ENCODE measurements around the gene KRT76. TPM values are rescaled to one million over a fixed set of nuclear protein-coding genes. Genes with fewer than 3 reads are reported as not detected.

The KRT76 gene
- total and polyA plus RNA-seq, 7 experiments from 2014 or later, result not detected

DNA sequence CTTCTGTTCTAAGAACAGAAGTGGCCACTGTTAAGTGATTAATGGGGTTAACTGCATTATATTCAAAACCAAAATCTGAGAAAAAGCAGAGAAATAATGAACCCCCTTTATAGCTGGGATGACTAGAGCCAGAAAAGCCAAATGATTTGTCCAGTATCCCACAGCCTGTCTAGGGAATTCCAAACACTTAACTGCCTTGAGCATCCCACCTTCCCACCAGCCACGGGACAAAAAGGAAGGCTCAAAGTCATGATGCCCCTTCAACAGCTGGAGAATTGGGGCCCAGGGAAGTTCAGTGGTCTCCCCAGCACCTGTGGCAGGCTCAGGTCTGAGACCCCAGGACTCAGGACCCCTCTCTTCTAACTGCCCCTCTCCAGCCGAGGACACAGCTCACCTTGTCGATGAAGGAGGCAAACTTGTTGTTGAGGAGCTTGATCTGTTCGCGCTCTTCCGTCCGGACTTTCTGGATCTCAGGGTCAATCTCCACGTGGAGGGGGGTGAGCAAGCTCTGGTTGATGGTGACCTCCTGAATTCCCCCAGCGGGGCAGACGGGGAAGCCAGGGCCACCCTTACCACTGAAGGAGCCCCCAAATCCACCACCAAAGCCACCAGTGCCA is 36.2 kb upstream of the KRT76 start:
- Histone ChIP-seq H3K4me1 (ENCODE audit: control insufficient read depth in 2 of 2, insufficient read depth in 2 of 2, low read length in 2 of 2) (peaks cover 0 to 13% of the 10 kb centered on the region in 2 donors), H3K4me3 (ENCODE audit: low read length) (no peak overlapping the region), H3K27ac (ENCODE audit: low read depth, low read length) (no peak overlapping the region), H3K36me3 (ENCODE audit: control insufficient read depth in 2 of 3, insufficient read depth in 3 of 3, low read length in 3 of 3) (no peaks in the 10 kb centered on the region), H3K9me3 (ENCODE audit: control insufficient read depth in 2 of 3, low read length in 3 of 3) (no peaks in the 10 kb centered on the region), H3K27me3 (ENCODE audit: control insufficient read depth in 2 of 2, insufficient read depth in 2 of 2, low read length in 2 of 2) (no peaks in the 10 kb centered on the region)
- ATAC-seq (no peak), DNase-seq (no peak)
- H3K9me3 Mint-ChIP-seq, result no peaks in the 10 kb centered on the region
- H3K27ac Mint-ChIP-seq, result no peak overlapping the region
- intact Hi-C loops (cut with micrococcal nuclease), result no loop called here
- CTCF ChIA-PET, result no interaction called here
- POLR2A ChIA-PET, result no interaction called here
- H3K27me3 Mint-ChIP-seq, result no peaks in the 10 kb centered on the region
- H3K4me3 Mint-ChIP-seq, result no peak overlapping the region
- peaks cover 5 to 13% (median 12%) of the 10 kb centered on the region in 7 donors for H3K4me1 Mint-ChIP-seq
- no peaks in the 10 kb centered on the region for H3K36me3 Mint-ChIP-seq

DNA sequence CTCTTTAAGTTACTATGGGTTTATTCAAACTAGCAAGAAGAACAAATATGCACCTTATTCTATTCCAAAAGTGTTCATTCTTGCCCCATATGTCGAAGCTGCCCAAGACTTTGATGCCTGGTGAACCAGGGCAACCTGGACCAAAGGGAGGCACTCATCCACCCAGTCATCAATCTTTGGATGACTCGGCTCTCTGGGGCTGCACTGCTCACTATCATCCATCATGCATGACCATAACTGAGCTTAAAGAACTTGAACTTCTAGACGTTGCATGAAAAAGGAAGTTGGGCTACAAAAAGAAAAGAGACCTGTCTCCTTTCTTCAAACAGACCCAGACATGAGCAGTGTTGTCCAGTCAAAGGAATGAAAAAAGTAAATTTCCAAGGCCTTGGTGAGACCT is 35.6 kb upstream of the KRT76 start:
- no peaks in the 10 kb centered on the region for H3K36me3 Mint-ChIP-seq
- H3K4me1 ChIP-seq (ENCODE audit: control insufficient read depth in 2 of 2, insufficient read depth in 2 of 2, low read length in 2 of 2), result peaks cover 0 to 7% of the 10 kb centered on the region in 2 donors

DNA sequence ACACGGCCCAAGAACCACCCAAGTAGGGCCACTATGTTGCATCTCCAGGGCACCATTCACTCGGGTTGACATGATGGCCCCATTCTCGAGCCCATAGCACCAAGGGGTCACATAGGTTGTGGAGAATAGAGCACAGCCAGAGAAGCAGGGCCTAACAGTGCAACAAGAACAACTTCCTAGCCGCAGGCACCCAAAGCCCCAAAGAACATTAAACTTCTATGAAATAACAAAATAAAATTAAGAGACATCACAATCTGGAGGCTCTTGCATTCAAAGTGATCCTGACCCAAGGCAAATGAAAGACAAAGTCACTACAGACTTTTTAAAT is 34.9 kb upstream of the KRT76 start:
- Histone ChIP-seq H3K36me3 (ENCODE audit: control insufficient read depth in 2 of 3, insufficient read depth in 3 of 3, low read length in 3 of 3) (no peaks in the 10 kb centered on the region), H3K4me3 (ENCODE audit: low read length) (no peak overlapping the region), H3K27ac (ENCODE audit: low read depth, low read length) (no peak overlapping the region), H3K9me3 (ENCODE audit: control insufficient read depth in 2 of 3, low read length in 3 of 3) (no peaks in the 10 kb centered on the region), H3K4me1 (ENCODE audit: control insufficient read depth in 2 of 2, insufficient read depth in 2 of 2, low read length in 2 of 2) (no peaks in the 10 kb centered on the region), H3K27me3 (ENCODE audit: control insufficient read depth in 2 of 2, insufficient read depth in 2 of 2, low read length in 2 of 2) (no peaks in the 10 kb centered on the region)
- peaks cover 0 to under 1% (median 0%) of the 10 kb centered on the region in 7 donors for H3K4me1 Mint-ChIP-seq
- DNase-seq, result no peak
- H3K9me3 Mint-ChIP-seq, result peaks cover 0 to 1% (median 0%) of the 10 kb centered on the region in 11 donors
- H3K27me3 Mint-ChIP-seq, result no peaks in the 10 kb centered on the region
- peak overlapping the region in 3 of 9 donors; percentile 10 to 41 (median 26) for H3K27ac Mint-ChIP-seq
- ChIA-PET POLR2A (no interaction called here), CTCF (no interaction called here)
- ATAC-seq, result no peak
- no peaks in the 10 kb centered on the region for H3K36me3 Mint-ChIP-seq
- intact Hi-C loops (cut with micrococcal nuclease), result no loop called here
- no peak overlapping the region for H3K4me3 Mint-ChIP-seq

More for the DNA sequence above, 35.6 kb upstream of the KRT76 start:
- no peaks in the 10 kb centered on the region for H3K27me3 Mint-ChIP-seq
- H3K4me1 Mint-ChIP-seq, result peaks cover 5 to 8% (median 7%) of the 10 kb centered on the region in 7 donors
- DNase-seq, result no peak
- no peak overlapping the region for H3K4me3 Mint-ChIP-seq
- H3K27ac ChIP-seq (ENCODE audit: low read depth, low read length), result no peak overlapping the region
- ChIA-PET POLR2A (no interaction called here), CTCF (no interaction called here)
- peak overlapping the region in 4 of 9 donors; percentile 7 to 51 (median 34) for H3K27ac Mint-ChIP-seq
- ATAC-seq, result no peak
- no peak overlapping the region for H3K4me3 ChIP-seq (ENCODE audit: low read length)
- H3K9me3 ChIP-seq (ENCODE audit: control insufficient read depth in 2 of 3, low read length in 3 of 3), result no peaks in the 10 kb centered on the region
- no peaks in the 10 kb centered on the region for H3K36me3 ChIP-seq (ENCODE audit: control insufficient read depth in 2 of 3, insufficient read depth in 3 of 3, low read length in 3 of 3)
- H3K27me3 ChIP-seq (ENCODE audit: control insufficient read depth in 2 of 2, insufficient read depth in 2 of 2, low read length in 2 of 2), result no peaks in the 10 kb centered on the region
- peaks cover 0 to 1% (median 0%) of the 10 kb centered on the region in 11 donors for H3K9me3 Mint-ChIP-seq
- intact Hi-C loops (cut with micrococcal nuclease), result no loop called here

DNA sequence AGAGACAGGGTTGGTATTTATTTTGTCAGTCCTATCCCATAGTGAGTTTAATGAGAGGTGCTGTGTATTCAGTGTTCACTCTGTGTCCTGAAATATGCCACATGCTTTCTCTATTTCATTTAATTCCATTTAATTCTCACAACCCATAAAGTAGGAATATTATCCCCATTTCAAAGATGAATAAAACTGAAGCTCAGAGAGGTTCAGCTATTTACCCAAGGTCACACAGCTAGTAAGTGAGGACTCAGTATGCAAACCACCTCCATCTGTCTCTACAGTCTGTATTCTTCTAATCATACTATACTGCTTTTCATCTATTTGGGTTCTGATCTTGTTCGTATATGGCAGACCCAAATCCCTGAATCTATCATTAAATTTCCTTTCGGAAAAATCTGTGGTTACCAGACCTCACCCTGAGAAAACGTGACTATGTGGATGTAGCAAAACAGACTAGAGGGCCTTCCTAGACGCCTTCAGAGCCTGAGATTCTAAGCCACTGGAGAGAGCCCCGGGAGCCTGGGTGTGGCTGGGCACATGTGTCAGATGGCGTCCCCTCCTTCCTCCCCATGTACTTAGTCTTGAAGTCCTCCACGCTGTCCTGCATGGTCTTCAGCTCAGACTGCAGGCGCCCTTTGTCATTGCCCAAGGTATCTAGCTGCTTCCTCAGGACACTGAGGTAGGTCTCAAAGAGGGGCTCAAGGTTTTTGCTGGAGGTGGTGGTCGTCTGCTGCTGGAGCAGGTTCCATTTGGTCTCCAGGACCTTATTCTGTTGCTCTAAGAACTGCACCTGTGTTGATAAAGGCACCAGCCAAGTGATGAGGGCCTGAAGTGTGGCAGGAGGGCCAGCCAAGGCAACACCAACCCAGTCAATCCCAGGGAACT is 34.3 kb upstream of the KRT76 start:
- POLR2A ChIA-PET, result interaction anchor here (0.7 kb wide), 1 partner anchor 472 kb away, joined by 3 read pairs; no protein-coding TSS in a partner anchor
- DNase-seq, result no peak
- Mint-ChIP-seq H3K27ac (no peak overlapping the region), H3K9me3 (peaks cover 0 to 1% (median 0%) of the 10 kb centered on the region in 11 donors), H3K4me1 (no peaks in the 10 kb centered on the region), H3K27me3 (no peaks in the 10 kb centered on the region), H3K4me3 (no peak overlapping the region), H3K36me3 (no peaks in the 10 kb centered on the region)
- H3K27ac ChIP-seq (ENCODE audit: low read depth, low read length), result no peak overlapping the region
- intact Hi-C loops (cut with micrococcal nuclease), result no loop called here
- no peaks in the 10 kb centered on the region for H3K4me1 ChIP-seq (ENCODE audit: control insufficient read depth in 2 of 2, insufficient read depth in 2 of 2, low read length in 2 of 2)
- CTCF ChIA-PET, result no interaction called here
- H3K27me3 ChIP-seq (ENCODE audit: control insufficient read depth in 2 of 2, insufficient read depth in 2 of 2, low read length in 2 of 2), result no peaks in the 10 kb centered on the region
- ATAC-seq, result no peak
- no peaks in the 10 kb centered on the region for H3K36me3 ChIP-seq (ENCODE audit: control insufficient read depth in 2 of 3, insufficient read depth in 3 of 3, low read length in 3 of 3)
- H3K4me3 ChIP-seq (ENCODE audit: low read length), result no peak overlapping the region
- no peaks in the 10 kb centered on the region for H3K9me3 ChIP-seq (ENCODE audit: control insufficient read depth in 2 of 3, low read length in 3 of 3)

DNA sequence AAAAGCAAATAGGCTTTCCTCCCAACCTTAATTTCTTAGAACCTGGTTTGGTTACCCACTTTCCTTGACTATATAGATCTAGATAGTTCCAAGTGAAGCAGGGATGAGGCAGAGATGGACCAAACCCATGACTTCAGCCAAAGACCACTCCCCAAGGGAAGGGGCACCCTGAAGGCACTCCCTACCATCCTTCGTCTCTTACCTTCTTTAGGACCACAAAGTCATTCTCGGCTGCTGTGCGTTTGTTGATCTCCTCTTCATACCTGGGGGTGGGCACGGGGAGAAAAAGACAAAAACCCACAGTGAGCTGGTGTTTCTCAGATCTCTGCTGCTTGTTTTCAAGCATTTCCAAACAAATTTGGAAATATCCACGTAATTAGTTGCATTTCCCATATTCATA is 33.4 kb upstream of the KRT76 start:
- Mint-ChIP-seq H3K9me3 (peaks cover 0 to 1% (median 0%) of the 10 kb centered on the region in 11 donors), H3K4me1 (no peaks in the 10 kb centered on the region), H3K36me3 (no peaks in the 10 kb centered on the region), H3K4me3 (no peak overlapping the region), H3K27me3 (no peaks in the 10 kb centered on the region), H3K27ac (peak overlapping the region in 1 of 9 donors; percentile 65)
- ChIA-PET POLR2A (no interaction called here), CTCF (no interaction called here)
- H3K27me3 ChIP-seq (ENCODE audit: control insufficient read depth in 2 of 2, insufficient read depth in 2 of 2, low read length in 2 of 2), result no peaks in the 10 kb centered on the region
- H3K27ac ChIP-seq (ENCODE audit: low read depth, low read length), result no peak overlapping the region
- no peak overlapping the region for H3K4me3 ChIP-seq (ENCODE audit: low read length)
- no peaks in the 10 kb centered on the region for H3K9me3 ChIP-seq (ENCODE audit: control insufficient read depth in 2 of 3, low read length in 3 of 3)
- H3K4me1 ChIP-seq (ENCODE audit: control insufficient read depth in 2 of 2, insufficient read depth in 2 of 2, low read length in 2 of 2), result no peaks in the 10 kb centered on the region
- DNase-seq (no peak), ATAC-seq (no peak)
- intact Hi-C loops (cut with micrococcal nuclease), result no loop called here
- no peaks in the 10 kb centered on the region for H3K36me3 ChIP-seq (ENCODE audit: control insufficient read depth in 2 of 3, insufficient read depth in 3 of 3, low read length in 3 of 3)

DNA sequence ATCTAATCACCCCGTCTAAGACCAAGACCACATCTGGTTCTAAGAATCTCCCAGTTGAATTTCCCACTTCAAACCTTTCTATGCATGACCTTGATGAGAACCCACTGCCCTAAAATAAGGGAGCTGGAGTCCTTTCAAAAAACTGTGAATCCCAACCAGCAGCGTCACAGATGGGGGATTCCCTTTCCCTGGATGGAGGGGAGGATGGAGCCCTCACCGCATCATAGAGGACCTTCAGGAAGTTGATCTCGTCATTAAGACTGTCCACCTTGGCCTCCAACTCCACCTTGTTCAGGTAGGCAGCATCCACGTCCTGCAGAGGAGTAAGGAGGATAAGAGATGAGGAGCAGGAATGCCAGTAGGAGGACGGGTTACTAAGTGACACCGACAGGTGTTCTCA is 32.0 kb upstream of the KRT76 start:
- Mint-ChIP-seq H3K36me3 (no peaks in the 10 kb centered on the region), H3K27ac (peak overlapping the region in 1 of 9 donors; percentile 82), H3K4me3 (no peak overlapping the region), H3K27me3 (no peaks in the 10 kb centered on the region), H3K9me3 (peaks cover 0 to 1% (median 0%) of the 10 kb centered on the region in 11 donors), H3K4me1 (no peaks in the 10 kb centered on the region)
- DNase-seq (no peak), ATAC-seq (no peak)
- H3K27ac ChIP-seq (ENCODE audit: low read depth, low read length), result no peak overlapping the region
- H3K4me3 ChIP-seq (ENCODE audit: low read length), result no peak overlapping the region
- POLR2A ChIA-PET, result no interaction called here
- H3K9me3 ChIP-seq (ENCODE audit: control insufficient read depth in 2 of 3, low read length in 3 of 3), result no peaks in the 10 kb centered on the region
- intact Hi-C loops (cut with micrococcal nuclease), result no loop called here
- no peaks in the 10 kb centered on the region for H3K36me3 ChIP-seq (ENCODE audit: control insufficient read depth in 2 of 3, insufficient read depth in 3 of 3, low read length in 3 of 3)
- H3K4me1 ChIP-seq (ENCODE audit: control insufficient read depth in 2 of 2, insufficient read depth in 2 of 2, low read length in 2 of 2), result no peaks in the 10 kb centered on the region
- CTCF ChIA-PET, result no interaction called here
- H3K27me3 ChIP-seq (ENCODE audit: control insufficient read depth in 2 of 2, insufficient read depth in 2 of 2, low read length in 2 of 2), result no peaks in the 10 kb centered on the region

All from naive thymus-derived CD4-positive, alpha-beta T cell (primary cell).